MM.1S (cell line): Measurements from ENCODE around the gene SMOC2.

Experiments
- CTCF ChIP-seq: fragments of 300-600 bp; sonication (generic); IDR thresholded peaks from 2 replicates; pipeline ENCODE4 v1.5.1; 2016; ENCODE audit warnings: antibody characterized with exemption, low read length, mixed read lengths
- EZH2 ChIP-seq: fragments of 300-600 bp; sonication (generic); optimal IDR thresholded peaks from 2 replicates; pipeline ENCODE3; 2017; ENCODE audit warnings: low read depth, mild to moderate bottlenecking, antibody characterized with exemption, low read length, mixed read lengths
- EZH2phosphoT487 ChIP-seq: fragments of 300-600 bp; sonication (generic); IDR thresholded peaks from 2 replicates; pipeline ENCODE4 v1.6.1; 2018; ENCODE audit warnings: antibody characterized with exemption, low read length

- TF ChIP-seq CTCF: no peak
- TF ChIP-seq EZH2phosphoT487: no peak
- TF ChIP-seq EZH2: no peak
Observed at GRCh38 chr6:168535711-168536110, 94.7 kb downstream of the SMOC2 start.
